Measurements from ENCODE around the gene FAM13C. TPM values are rescaled to one million over a fixed set of nuclear protein-coding genes. Genes with fewer than 3 reads are reported as not detected.

The FAM13C gene
- total RNA-seq, 4 donors from 2014 or later, result 6.0 to 21.8 (median 10.5) TPM

DNA sequence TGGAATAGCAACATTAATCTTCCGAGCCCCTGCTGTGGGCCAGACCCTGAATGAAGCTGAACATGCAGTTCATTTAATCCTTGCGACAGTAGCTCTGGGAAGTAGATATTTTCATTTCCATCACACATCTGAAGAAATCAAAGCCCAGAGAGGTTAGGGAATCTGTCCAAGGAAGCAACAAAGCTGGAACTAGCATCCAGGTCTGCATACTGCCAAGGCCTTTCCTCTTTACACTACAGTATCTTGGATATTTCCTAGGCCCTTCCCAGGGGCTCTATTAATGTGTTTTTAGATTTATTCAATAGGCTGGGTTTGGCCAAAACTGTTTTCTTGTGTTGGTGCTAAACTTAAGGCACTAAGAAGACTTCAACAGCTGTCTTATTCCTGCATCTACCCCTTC, 48.1 kb downstream of the FAM13C start:
- H3K27me3 ChIP-seq, result no peaks in the 10 kb centered on the region
- no peak overlapping the region for H3K27ac ChIP-seq
- no peaks in the 10 kb centered on the region for H3K9me3 ChIP-seq
- no peaks in the 10 kb centered on the region for H3K4me1 ChIP-seq
- no peak overlapping the region for H3K4me3 ChIP-seq
- WGBS, result 84% methylated on average over 2 of the region's 2 CpGs
- TF ChIP-seq EP300 (IDR thresholded peaks at IDR 0.05) (no peak), POLR2AphosphoS5 (IDR thresholded peaks at IDR 0.05) (no peak), POLR2A (IDR thresholded peaks at IDR 0.05) (no peak)
- TF ChIP-seq, protein P1, sequence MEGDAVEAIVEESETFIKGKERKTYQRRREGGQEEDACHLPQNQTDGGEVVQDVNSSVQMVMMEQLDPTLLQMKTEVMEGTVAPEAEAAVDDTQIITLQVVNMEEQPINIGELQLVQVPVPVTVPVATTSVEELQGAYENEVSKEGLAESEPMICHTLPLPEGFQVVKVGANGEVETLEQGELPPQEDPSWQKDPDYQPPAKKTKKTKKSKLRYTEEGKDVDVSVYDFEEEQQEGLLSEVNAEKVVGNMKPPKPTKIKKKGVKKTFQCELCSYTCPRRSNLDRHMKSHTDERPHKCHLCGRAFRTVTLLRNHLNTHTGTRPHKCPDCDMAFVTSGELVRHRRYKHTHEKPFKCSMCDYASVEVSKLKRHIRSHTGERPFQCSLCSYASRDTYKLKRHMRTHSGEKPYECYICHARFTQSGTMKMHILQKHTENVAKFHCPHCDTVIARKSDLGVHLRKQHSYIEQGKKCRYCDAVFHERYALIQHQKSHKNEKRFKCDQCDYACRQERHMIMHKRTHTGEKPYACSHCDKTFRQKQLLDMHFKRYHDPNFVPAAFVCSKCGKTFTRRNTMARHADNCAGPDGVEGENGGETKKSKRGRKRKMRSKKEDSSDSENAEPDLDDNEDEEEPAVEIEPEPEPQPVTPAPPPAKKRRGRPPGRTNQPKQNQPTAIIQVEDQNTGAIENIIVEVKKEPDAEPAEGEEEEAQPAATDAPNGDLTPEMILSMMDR (IDR thresholded peaks at IDR 0.05), result no peak
- DNase-seq (ENCODE audit: low spot score in 2 of 2), result no peak
- H3K36me3 ChIP-seq, result no peaks in the 10 kb centered on the region

GRCh38 chr10:59312247-59312646, 50.1 kb downstream of the FAM13C start:
- WGBS, result 91% methylated on average over 2 of the region's 2 CpGs
- Histone ChIP-seq H3K4me3 (no peak overlapping the region), H3K4me1 (no peaks in the 10 kb centered on the region), H3K9me3 (no peaks in the 10 kb centered on the region), H3K36me3 (no peaks in the 10 kb centered on the region), H3K27me3 (no peaks in the 10 kb centered on the region), H3K27ac (no peak overlapping the region)
- no peak for DNase-seq (ENCODE audit: low spot score in 2 of 2)
- TF ChIP-seq, protein P1 (IDR thresholded peaks at IDR 0.05), result no peak
- TF ChIP-seq POLR2AphosphoS5 (IDR thresholded peaks at IDR 0.05) (no peak), POLR2A (IDR thresholded peaks at IDR 0.05) (no peak), EP300 (IDR thresholded peaks at IDR 0.05) (no peak)

- Histone ChIP-seq H3K27ac (no peak overlapping the region), H3K4me3 (no peak overlapping the region), H3K4me1 (no peaks in the 10 kb centered on the region), H3K36me3 (no peaks in the 10 kb centered on the region), H3K27me3 (no peaks in the 10 kb centered on the region), H3K9me3 (no peaks in the 10 kb centered on the region)
- no peak for DNase-seq (ENCODE audit: low spot score in 2 of 2)
- no peak for TF ChIP-seq EP300 (IDR thresholded peaks at IDR 0.05)
- TF ChIP-seq, protein P1 (IDR thresholded peaks at IDR 0.05), result no peak
- no peak for TF ChIP-seq POLR2AphosphoS5 (IDR thresholded peaks at IDR 0.05)
- no peak for TF ChIP-seq POLR2A (IDR thresholded peaks at IDR 0.05)
These were observed 51.3 kb downstream of the FAM13C start for GRCh38 chr10:59311025-59311424.

- Histone ChIP-seq H3K4me1 (no peaks in the 10 kb centered on the region), H3K4me3 (no peak overlapping the region), H3K27ac (no peak overlapping the region), H3K27me3 (no peaks in the 10 kb centered on the region), H3K36me3 (no peaks in the 10 kb centered on the region), H3K9me3 (no peaks in the 10 kb centered on the region)
- 77% methylated on average over 3 of the region's 3 CpGs for WGBS
- DNase-seq (ENCODE audit: low spot score in 2 of 2), result no peak
- TF ChIP-seq POLR2AphosphoS5 (IDR thresholded peaks at IDR 0.05), result no peak
- TF ChIP-seq, protein P1 (IDR thresholded peaks at IDR 0.05), result no peak
- TF ChIP-seq POLR2A (IDR thresholded peaks at IDR 0.05), result no peak
- no peak for TF ChIP-seq EP300 (IDR thresholded peaks at IDR 0.05)
These were observed 51.9 kb downstream of the FAM13C start for GRCh38 chr10:59310324-59310914.

GRCh38 chr10:59304521-59305097, 57.7 kb downstream of the FAM13C start:
- H3K4me1 ChIP-seq, result peaks cover 5% of the 10 kb centered on the region
- no peaks in the 10 kb centered on the region for H3K9me3 ChIP-seq
- 77% methylated on average over 2 of the region's 2 CpGs for WGBS
- TF ChIP-seq, protein P1 (IDR thresholded peaks at IDR 0.05), result no peak
- TF ChIP-seq POLR2AphosphoS5 (IDR thresholded peaks at IDR 0.05) (no peak), EP300 (IDR thresholded peaks at IDR 0.05) (no peak), POLR2A (IDR thresholded peaks at IDR 0.05) (no peak)
- no peaks in the 10 kb centered on the region for H3K36me3 ChIP-seq
- no peak for DNase-seq (ENCODE audit: low spot score in 2 of 2)
- H3K27ac ChIP-seq, result no peak overlapping the region
- no peak overlapping the region for H3K4me3 ChIP-seq
- no peaks in the 10 kb centered on the region for H3K27me3 ChIP-seq
